Thymus (tissue), 11 donors: Measurements from ENCODE around the gene FUT8. TPM values are rescaled to one million over a fixed set of nuclear protein-coding genes. Genes with fewer than 3 reads are reported as not detected.

Source experiments
- DNase-seq, 9 donors: peaks; one replicate each; pipeline ENCODE4 v3.0.0-alpha.2; 2013; ENCODE audit warnings: low spot score in 9 of 9, low read depth in 6 of 9, missing footprints in 1 of 9
- H3K27ac ChIP-seq, 2 donors: one replicate each; pipeline ENCODE4 v1.5.1; 2013; ENCODE audit warnings: control low read depth in 1 of 2, low read depth in 1 of 2, low read length in 1 of 2, mild to moderate bottlenecking in 1 of 2, moderate library complexity in 1 of 2
- H3K27me3 ChIP-seq, 2 donors: one replicate each; pipeline ENCODE4 v1.5.1; 2013; ENCODE audit warnings: low read length in 1 of 2; ENCODE audit not compliant: control insufficient read depth in 2 of 2, insufficient read depth in 1 of 2
- H3K36me3 ChIP-seq, 2 donors: one replicate each; pipeline ENCODE4 v1.5.1; 2013; ENCODE audit warnings: low read length in 1 of 2, mild to moderate bottlenecking in 1 of 2, moderate library complexity in 1 of 2; ENCODE audit not compliant: control insufficient read depth in 2 of 2, insufficient read depth in 2 of 2
- H3K4me1 ChIP-seq, 2 donors: one replicate each; pipeline ENCODE4 v1.5.1; 2013; ENCODE audit warnings: low read length in 2 of 2; ENCODE audit not compliant: control insufficient read depth in 2 of 2, insufficient read depth in 2 of 2
- H3K4me3 ChIP-seq, 2 donors: one replicate each; pipeline ENCODE4 v1.5.1; 2013; ENCODE audit warnings: low read length in 2 of 2, control low read depth in 1 of 2, mild to moderate bottlenecking in 1 of 2
- H3K9me3 ChIP-seq, 2 donors: one replicate each; pipeline ENCODE4 v1.5.1; 2013; ENCODE audit warnings: low read length in 1 of 2, mild to moderate bottlenecking in 1 of 2; ENCODE audit not compliant: control insufficient read depth in 2 of 2, insufficient read depth in 1 of 2
- WGBS: extraction: QIAGEN DNeasy Blood & Tissue Kit; methylation state at CpG from one replicate; pipeline ENCODE4 v1.1.7; 2013; 5-methylcytosine and 5-hydroxymethylcytosine counted together
- polyA plus RNA-seq: library from polyadenylated mRNA; stranded (reverse); fragments of 200-250 nt; gene quantifications from one replicate; pipeline ENCODE4 v1.2.3, GENCODE V29; 2013
- total RNA-seq: library from RNA; stranded (reverse); fragments of 120-200 nt; gene quantifications from one replicate; pipeline ENCODE4 v1.2.4, GENCODE V29; 2013
- donor health status: healthy.

FUT8 gene
- total and polyA plus RNA-seq, 2 donors, result 15.0 to 35.2 TPM

GRCh38 chr14:65594153-65594881, 181.8 kb downstream of the FUT8 start:
- no peaks in the 10 kb centered on the region for H3K27me3 ChIP-seq
- no peak overlapping the region for H3K27ac ChIP-seq
- H3K36me3 ChIP-seq, result no peaks in the 10 kb centered on the region
- H3K4me3 ChIP-seq, result no peak overlapping the region
- no peak for DNase-seq
- no peaks in the 10 kb centered on the region for H3K4me1 ChIP-seq
- WGBS, result 97% methylated on average over 13 of the region's 13 CpGs
- peaks cover 0 to 12% of the 10 kb centered on the region in 2 donors for H3K9me3 ChIP-seq

DNA sequence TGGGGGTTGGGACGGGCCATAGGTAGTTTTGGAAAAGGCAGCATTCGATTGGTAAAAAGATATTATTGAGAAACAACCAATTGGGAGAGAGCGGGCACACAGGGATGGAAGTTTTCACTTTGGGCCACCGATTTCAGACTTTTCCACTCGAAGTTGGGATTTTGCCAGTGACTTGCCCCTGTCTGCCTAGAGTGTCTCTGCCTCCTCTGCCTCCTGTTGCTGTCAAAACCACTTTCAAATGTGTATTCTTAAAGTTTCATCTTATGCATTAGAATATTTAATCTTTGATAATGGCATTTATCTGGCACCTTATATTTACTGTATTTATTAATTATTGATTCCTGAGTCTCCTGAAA, 182.3 kb downstream of the FUT8 start:
- Histone ChIP-seq H3K4me1 (no peaks in the 10 kb centered on the region), H3K36me3 (no peaks in the 10 kb centered on the region), H3K27me3 (no peaks in the 10 kb centered on the region), H3K4me3 (no peak overlapping the region), H3K9me3 (peaks cover 0 to 12% of the 10 kb centered on the region in 2 donors), H3K27ac (no peak overlapping the region)
- no peak for DNase-seq
- WGBS, result 98% methylated on average over 5 of the region's 5 CpGs

DNA sequence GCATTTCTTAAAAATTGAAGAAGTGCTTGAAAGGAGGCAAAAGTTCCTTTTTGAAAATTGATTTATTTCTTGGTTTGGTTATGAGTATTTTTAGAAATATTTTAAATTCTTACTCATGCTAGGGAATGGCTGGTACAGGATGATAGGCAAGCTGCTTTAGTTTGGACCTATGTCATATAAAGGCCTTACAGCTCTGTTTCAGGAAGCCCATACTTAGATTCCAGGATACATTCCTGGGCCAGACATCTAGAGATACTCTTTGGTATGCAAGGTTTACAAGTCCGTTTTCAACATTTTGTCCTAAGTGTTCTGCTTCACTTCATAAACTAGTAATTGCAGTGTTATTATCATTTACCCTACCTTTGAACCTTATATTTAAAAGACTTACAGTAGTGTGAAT, 186.8 kb downstream of the FUT8 start:
- no peaks in the 10 kb centered on the region for H3K27me3 ChIP-seq
- no peak for DNase-seq
- no peaks in the 10 kb centered on the region for H3K4me1 ChIP-seq
- no peak overlapping the region for H3K27ac ChIP-seq
- no peak overlapping the region for H3K4me3 ChIP-seq
- H3K36me3 ChIP-seq, result no peaks in the 10 kb centered on the region
- H3K9me3 ChIP-seq, result peaks cover 0 to 5% of the 10 kb centered on the region in 2 donors
- 0% methylated on average over 1 of the region's 1 CpG for WGBS

GRCh38 chr14:65600742-65601141, 188.2 kb downstream of the FUT8 start:
- DNase-seq, result no peak
- WGBS, result 94% methylated on average over 3 of the region's 3 CpGs
- no peak overlapping the region for H3K27ac ChIP-seq
- no peak overlapping the region for H3K4me3 ChIP-seq
- H3K4me1 ChIP-seq, result no peaks in the 10 kb centered on the region
- H3K27me3 ChIP-seq, result no peaks in the 10 kb centered on the region
- H3K9me3 ChIP-seq, result no peaks in the 10 kb centered on the region
- H3K36me3 ChIP-seq, result no peaks in the 10 kb centered on the region

DNA sequence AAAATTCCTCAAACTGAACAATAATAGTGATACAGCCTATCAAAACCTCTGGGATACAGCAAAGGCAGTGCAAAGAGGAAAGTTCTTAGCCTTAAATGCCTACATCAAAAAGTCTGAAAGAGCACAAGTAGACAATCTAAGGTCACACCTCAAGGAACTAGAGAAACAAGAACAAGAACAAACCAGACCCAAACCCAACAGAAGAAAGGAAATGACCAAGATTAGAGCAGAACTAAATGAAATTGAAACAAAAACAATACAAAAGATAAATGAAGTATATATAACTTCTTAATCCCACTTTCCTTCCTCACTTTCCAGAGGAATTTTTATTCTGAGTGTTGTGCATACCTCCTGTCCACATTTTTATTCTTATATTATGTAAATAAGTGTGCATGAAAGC, 192.0 kb downstream of the FUT8 start:
- Histone ChIP-seq H3K4me3 (no peak overlapping the region), H3K9me3 (no peaks in the 10 kb centered on the region), H3K36me3 (no peaks in the 10 kb centered on the region), H3K27ac (no peak overlapping the region), H3K27me3 (no peaks in the 10 kb centered on the region), H3K4me1 (no peaks in the 10 kb centered on the region)
- DNase-seq, result no peak

GRCh38 chr14:65604936-65605335, 192.4 kb downstream of the FUT8 start:
- no peak overlapping the region for H3K4me3 ChIP-seq
- H3K36me3 ChIP-seq, result no peaks in the 10 kb centered on the region
- no peak for DNase-seq
- WGBS, result 46% methylated on average over 2 of the region's 2 CpGs
- H3K27ac ChIP-seq, result no peak overlapping the region
- no peaks in the 10 kb centered on the region for H3K9me3 ChIP-seq
- H3K27me3 ChIP-seq, result no peaks in the 10 kb centered on the region
- H3K4me1 ChIP-seq, result no peaks in the 10 kb centered on the region

DNA sequence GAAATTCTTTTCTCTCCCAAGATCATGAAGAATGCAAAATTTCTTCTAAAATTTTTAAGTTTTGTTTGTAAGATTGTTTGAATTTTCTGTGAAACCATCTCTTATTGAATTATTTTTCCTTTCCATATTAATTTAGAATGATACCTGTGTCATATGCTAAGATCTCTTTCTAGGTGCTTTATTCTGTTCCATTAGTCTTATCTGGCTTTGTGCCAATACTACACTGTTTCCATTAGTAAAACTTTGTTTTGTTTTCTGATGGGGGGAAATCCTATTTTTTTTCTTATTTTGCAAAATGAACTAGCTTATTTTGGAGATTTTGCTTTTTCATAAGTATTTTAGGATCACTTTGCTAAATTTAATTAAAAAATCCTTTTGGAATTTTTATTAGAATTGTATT, 193.9 kb downstream of the FUT8 start:
- Histone ChIP-seq H3K27me3 (no peaks in the 10 kb centered on the region), H3K4me1 (no peaks in the 10 kb centered on the region), H3K9me3 (no peaks in the 10 kb centered on the region), H3K4me3 (no peak overlapping the region), H3K27ac (no peak overlapping the region), H3K36me3 (no peaks in the 10 kb centered on the region)
- DNase-seq, result no peak

GRCh38 chr14:65613131-65613650, 200.7 kb downstream of the FUT8 start:
- Histone ChIP-seq H3K4me3 (no peak overlapping the region), H3K27me3 (no peaks in the 10 kb centered on the region), H3K36me3 (peaks cover 0 to 9% of the 10 kb centered on the region in 2 donors), H3K9me3 (no peaks in the 10 kb centered on the region), H3K27ac (no peak overlapping the region), H3K4me1 (no peaks in the 10 kb centered on the region)
- DNase-seq, result no peak
- 99% methylated on average over 3 of the region's 3 CpGs for WGBS

- Histone ChIP-seq H3K36me3 (peaks cover 0 to 12% of the 10 kb centered on the region in 2 donors), H3K4me1 (no peaks in the 10 kb centered on the region), H3K4me3 (no peak overlapping the region), H3K9me3 (no peaks in the 10 kb centered on the region), H3K27me3 (no peaks in the 10 kb centered on the region), H3K27ac (no peak overlapping the region)
- DNase-seq, result no peak
- 95% methylated on average over 3 of the region's 3 CpGs for WGBS
Observed at GRCh38 chr14:65618996-65619395, 206.5 kb downstream of the FUT8 start.
